Activated T-cell treated with anti-CD3 and anti-CD28 coated beads, Interleukin-2, amount 50 U/mL, for 48 hours (primary cell): ENCODE data around the gene CAPZB.

Source experiments
- DNase-seq, 2 experiments: peaks; one replicate each; pipeline ENCODE4 v3.0.0-alpha.2; 2020

The CAPZB gene

GRCh38 chr1:19324665-19324990 is 160.7 kb downstream of the CAPZB start:
- no peak for DNase-seq

GRCh38 chr1:19323987-19324664 is 161.2 kb downstream of the CAPZB start:
- DNase-seq, result no peak

- DNase-seq, result no peak
These were observed 162.9 kb downstream of the CAPZB start for GRCh38 chr1:19322481-19322880.

GRCh38 chr1:19321071-19321470 is 164.3 kb downstream of the CAPZB start:
- no peak for DNase-seq

GRCh38 chr1:19319196-19319595 is 166.1 kb downstream of the CAPZB start:
- no peak for DNase-seq

GRCh38 chr1:19317126-19317910 is 168.0 kb downstream of the CAPZB start:
- no peak for DNase-seq

GRCh38 chr1:19315378-19316198 is 169.8 kb downstream of the CAPZB start:
- DNase-seq, result no peak

GRCh38 chr1:19313961-19314882 is 171.1 kb downstream of the CAPZB start:
- DNase-seq, result no peak

- no peak for DNase-seq
These were observed 171.7 kb downstream of the CAPZB start for GRCh38 chr1:19313636-19313959.

GRCh38 chr1:19312782-19313635 is 172.3 kb downstream of the CAPZB start:
- no peak for DNase-seq

- DNase-seq, result peak; percentile 93 to 95
These were observed 173.2 kb downstream of the CAPZB start, which contains the start of the genes AKR7A2 and SLC66A1 for GRCh38 chr1:19311931-19312781. AKR7A2 (minus strand) TSS chr1:19312144; CDS start chr1:19312124, 20 bp downstream. SLC66A1 (plus strand) TSS chr1:19312326; CDS start chr1:19317678, 5,352 bp downstream.

- peak; percentile 51 to 52 for DNase-seq
These were observed 173.8 kb downstream of the CAPZB start for GRCh38 chr1:19311503-19311930.

- DNase-seq, result no peak
These were observed 174.4 kb downstream of the CAPZB start for GRCh38 chr1:19310720-19311502.

- DNase-seq, result no peak
These were observed 175.3 kb downstream of the CAPZB start for GRCh38 chr1:19310061-19310460.

GRCh38 chr1:19309123-19309813 is 176.1 kb downstream of the CAPZB start:
- no peak for DNase-seq

GRCh38 chr1:19308509-19308907 is 176.8 kb downstream of the CAPZB start:
- no peak for DNase-seq

- DNase-seq, result no peak
These were observed 177.4 kb downstream of the CAPZB start for GRCh38 chr1:19307794-19308508.

- no peak for DNase-seq
These were observed 178.4 kb downstream of the CAPZB start for GRCh38 chr1:19306941-19307340.
